MM.1S (cell line): ENCODE measurements around the gene FARP2.

Experiments used
- CTCF ChIP-seq: fragments of 300-600 bp; sonication (generic); IDR thresholded peaks from 2 replicates; pipeline ENCODE4 v1.5.1; 2016; ENCODE audit warnings: antibody characterized with exemption, low read length, mixed read lengths
- EZH2 ChIP-seq: fragments of 300-600 bp; sonication (generic); optimal IDR thresholded peaks from 2 replicates; pipeline ENCODE3; 2017; ENCODE audit warnings: low read depth, mild to moderate bottlenecking, antibody characterized with exemption, low read length, mixed read lengths
- EZH2phosphoT487 ChIP-seq: fragments of 300-600 bp; sonication (generic); IDR thresholded peaks from 2 replicates; pipeline ENCODE4 v1.6.1; 2018; ENCODE audit warnings: antibody characterized with exemption, low read length

GRCh38 chr2:241445426-241445825 lies 89.3 kb downstream of the FARP2 start:
- no peak for TF ChIP-seq CTCF
- no peak for TF ChIP-seq EZH2
- TF ChIP-seq EZH2phosphoT487: no peak
